ENCODE results near the gene PCDHGB6. TPM values are rescaled to one million over a fixed set of nuclear protein-coding genes. Genes with fewer than 3 reads are reported as not detected.
"Not testable (repeated sequence)": the region's sequence is repeated elsewhere in the genome, so short reads cannot be mapped to it uniquely, and the experiment has no call there.

Gene PCDHGB6
- total and polyA plus RNA-seq, 11 donors = 2.3 to 10.4 (median 6.2) TPM

DNA sequence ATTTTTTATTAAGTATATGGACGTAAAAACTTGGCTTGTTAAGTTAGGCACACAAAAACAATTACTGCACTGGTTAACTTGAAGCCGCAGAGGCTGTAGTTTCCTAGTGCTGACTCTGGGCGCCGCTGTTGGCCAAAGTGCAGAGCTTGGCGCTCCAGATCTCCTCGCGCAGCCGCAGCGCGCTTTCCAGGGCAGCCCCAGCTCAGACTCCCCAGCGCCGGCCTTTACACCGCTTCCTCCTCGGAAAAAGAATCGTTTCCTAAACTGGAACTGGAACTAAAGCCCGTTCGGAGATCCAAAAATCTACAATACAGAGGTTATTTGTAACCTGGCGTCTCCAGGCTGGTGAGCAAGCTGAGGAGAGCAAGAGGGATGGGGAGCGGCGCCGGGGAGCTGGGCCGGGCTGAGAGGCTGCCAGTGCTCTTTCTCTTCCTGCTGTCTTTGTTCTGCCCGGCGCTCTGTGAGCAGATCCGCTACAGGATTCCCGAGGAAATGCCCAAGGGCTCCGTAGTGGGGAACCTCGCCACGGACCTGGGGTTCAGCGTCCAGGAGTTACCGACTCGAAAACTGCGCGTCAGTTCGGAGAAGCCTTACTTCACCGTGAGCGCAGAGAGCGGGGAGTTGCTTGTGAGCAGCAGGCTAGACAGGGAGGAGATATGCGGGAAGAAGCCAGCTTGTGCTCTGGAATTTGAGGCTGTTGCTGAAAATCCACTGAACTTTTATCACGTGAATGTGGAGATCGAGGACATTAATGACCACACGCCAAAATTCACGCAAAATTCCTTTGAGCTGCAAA lies 9.9 kb upstream of the PCDHGB6 start, which contains the start of gene PCDHGB5:
PCDHGB5 (plus strand) TSS at position 192 of the 796 bp plus-strand sequence; CDS start at position 373, 181 bp downstream.
- ATAC-seq = peak in 3 of 4 donors; percentile 88 to 96 (median 95)
- WGBS, 4 donors = 13 to 15% (median 14%) methylated on average over 25 to 26 of the region's 43 CpGs

DNA sequence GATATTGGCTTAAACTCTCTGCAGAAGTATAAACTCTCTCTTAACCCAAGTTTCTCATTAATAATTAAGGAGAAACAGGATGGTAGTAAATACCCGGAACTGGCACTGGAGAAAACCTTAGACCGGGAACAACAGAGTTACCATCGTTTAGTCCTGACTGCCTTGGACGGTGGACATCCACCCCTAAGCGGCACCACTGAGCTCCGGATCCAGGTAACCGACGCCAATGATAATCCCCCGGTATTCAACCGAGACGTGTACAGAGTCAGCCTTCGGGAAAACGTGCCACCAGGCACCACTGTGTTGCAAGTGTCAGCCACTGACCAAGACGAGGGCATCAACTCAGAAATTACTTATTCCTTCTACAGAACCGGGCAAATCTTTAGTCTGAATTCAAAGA lies 9.2 kb upstream of the PCDHGB6 start:
- no peak overlapping the region for H3K27ac ChIP-seq
- peak overlapping the region in 2 of 12 donors; percentile 19 to 26 for H3K4me3 ChIP-seq
- TF ChIP-seq, protein P1, sequence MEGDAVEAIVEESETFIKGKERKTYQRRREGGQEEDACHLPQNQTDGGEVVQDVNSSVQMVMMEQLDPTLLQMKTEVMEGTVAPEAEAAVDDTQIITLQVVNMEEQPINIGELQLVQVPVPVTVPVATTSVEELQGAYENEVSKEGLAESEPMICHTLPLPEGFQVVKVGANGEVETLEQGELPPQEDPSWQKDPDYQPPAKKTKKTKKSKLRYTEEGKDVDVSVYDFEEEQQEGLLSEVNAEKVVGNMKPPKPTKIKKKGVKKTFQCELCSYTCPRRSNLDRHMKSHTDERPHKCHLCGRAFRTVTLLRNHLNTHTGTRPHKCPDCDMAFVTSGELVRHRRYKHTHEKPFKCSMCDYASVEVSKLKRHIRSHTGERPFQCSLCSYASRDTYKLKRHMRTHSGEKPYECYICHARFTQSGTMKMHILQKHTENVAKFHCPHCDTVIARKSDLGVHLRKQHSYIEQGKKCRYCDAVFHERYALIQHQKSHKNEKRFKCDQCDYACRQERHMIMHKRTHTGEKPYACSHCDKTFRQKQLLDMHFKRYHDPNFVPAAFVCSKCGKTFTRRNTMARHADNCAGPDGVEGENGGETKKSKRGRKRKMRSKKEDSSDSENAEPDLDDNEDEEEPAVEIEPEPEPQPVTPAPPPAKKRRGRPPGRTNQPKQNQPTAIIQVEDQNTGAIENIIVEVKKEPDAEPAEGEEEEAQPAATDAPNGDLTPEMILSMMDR (IDR thresholded peaks at IDR 0.05) = peak in 1 of 12 donors; percentile 8
- TF ChIP-seq POLR2A (IDR thresholded peaks at IDR 0.05) = no peak
- H3K36me3 ChIP-seq = peaks cover 0 to 4% (median 0%) of the 10 kb centered on the region in 9 donors
- DNase-seq (no peak), ATAC-seq (peak in 2 of 4 donors; percentile 15 to 33)
- WGBS, 4 donors = 34 to 42% (median 39%) methylated on average over 14 to 15 of the region's 15 CpGs
- H3K27me3 ChIP-seq = peaks cover 0 to 42% (median 0%) of the 10 kb centered on the region in 9 donors
- H3K9me3 ChIP-seq = peaks cover 0 to 97% (median 59%) of the 10 kb centered on the region in 12 donors
- peaks cover 0 to 12% (median 0%) of the 10 kb centered on the region in 12 donors for H3K4me1 ChIP-seq
- intact Hi-C loops (cut with DNase I) = no loop called here

More for the DNA sequence above, 9.9 kb upstream of the PCDHGB6 start, which contains the start of gene PCDHGB5:
- peak within 1 kb of the TSS in 10 of 12 donors; percentile 32 to 51 (median 42) for H3K4me3 ChIP-seq
- peaks cover 0 to 36% (median 0%) of the 10 kb centered on the region in 9 donors for H3K27me3 ChIP-seq
- DNase-seq = peak in 2 of 5 donors; percentile 70 to 78
- peaks cover 0 to 97% (median 62%) of the 10 kb centered on the region in 12 donors for H3K9me3 ChIP-seq
- peak within 1 kb of the TSS in 1 of 12 donors; percentile 20 for H3K27ac ChIP-seq
- H3K36me3 ChIP-seq; intact Hi-C loops (cut with DNase I): not testable (repeated sequence)
- H3K4me1 ChIP-seq = peaks cover 0 to 12% (median 0%) of the 10 kb centered on the region in 12 donors
- TF ChIP-seq, protein P1 (IDR thresholded peaks at IDR 0.05) = peak; percentile 40 to 72 (median 58)

DNA sequence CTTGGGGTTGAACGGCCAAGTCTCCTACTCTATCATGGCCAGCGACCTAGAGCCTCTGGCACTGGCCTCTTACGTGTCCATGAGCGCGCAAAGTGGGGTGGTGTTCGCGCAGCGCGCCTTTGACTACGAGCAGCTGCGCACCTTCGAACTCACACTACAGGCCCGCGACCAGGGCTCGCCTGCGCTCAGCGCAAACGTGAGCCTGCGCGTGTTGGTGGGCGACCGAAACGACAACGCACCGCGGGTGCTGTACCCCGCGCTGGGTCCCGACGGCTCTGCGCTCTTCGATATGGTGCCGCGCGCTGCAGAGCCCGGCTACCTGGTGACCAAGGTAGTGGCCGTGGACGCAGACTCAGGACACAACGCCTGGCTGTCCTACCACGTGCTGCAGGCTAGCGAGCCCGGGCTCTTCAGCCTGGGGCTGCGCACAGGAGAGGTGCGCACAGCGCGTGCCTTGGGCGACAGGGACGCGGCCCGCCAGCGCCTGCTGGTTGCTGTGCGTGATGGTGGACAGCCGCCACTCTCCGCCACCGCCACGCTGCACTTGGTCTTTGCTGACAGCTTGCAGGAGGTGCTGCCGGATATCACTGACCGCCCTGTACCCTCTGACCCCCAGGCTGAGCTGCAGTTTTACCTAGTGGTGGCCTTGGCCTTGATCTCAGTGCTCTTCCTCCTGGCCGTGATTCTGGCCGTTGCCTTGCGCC lies 8.1 kb upstream of the PCDHGB6 start:
- 30 to 57% (median 34%) methylated on average over 18 to 61 of the region's 61 CpGs for WGBS, 4 donors
- Histone ChIP-seq H3K27ac (no peak overlapping the region), H3K9me3 (peaks cover 0 to 97% (median 59%) of the 10 kb centered on the region in 12 donors), H3K27me3 (peaks cover 0 to 43% (median 0%) of the 10 kb centered on the region in 9 donors), H3K36me3 (peaks cover 0 to 4% (median 0%) of the 10 kb centered on the region in 9 donors), H3K4me3 (peak overlapping the region in 1 of 12 donors; percentile 4), H3K4me1 (peaks cover 0 to 12% (median 0%) of the 10 kb centered on the region in 12 donors)
- TF ChIP-seq, protein P1 (IDR thresholded peaks at IDR 0.05) = no peak
- no peak for TF ChIP-seq POLR2A (IDR thresholded peaks at IDR 0.05)
- intact Hi-C loops (cut with DNase I) = loop anchor here in 2 of 10 donors (10.0 kb wide), 2 partner anchors 55 to 155 kb away; partner anchors contain the start of genes PCDHB15 (in 1 of the 2) and PCDHGA3 (in 1 of the 2)
- ATAC-seq = no peak
- DNase-seq = no peak

Data from heart left ventricle (tissue), 16 donors.